ENCODE measurements around the gene COG5. TPM values are rescaled to one million over a fixed set of nuclear protein-coding genes. Genes with fewer than 3 reads are reported as not detected.
"Not testable (repeated sequence)": the region's sequence is repeated elsewhere in the genome, so short reads cannot be mapped to it uniquely, and the experiment has no call there.

The COG5 gene
- total RNA-seq, 1 donor from 2014 or later: 29.5 TPM

DNA sequence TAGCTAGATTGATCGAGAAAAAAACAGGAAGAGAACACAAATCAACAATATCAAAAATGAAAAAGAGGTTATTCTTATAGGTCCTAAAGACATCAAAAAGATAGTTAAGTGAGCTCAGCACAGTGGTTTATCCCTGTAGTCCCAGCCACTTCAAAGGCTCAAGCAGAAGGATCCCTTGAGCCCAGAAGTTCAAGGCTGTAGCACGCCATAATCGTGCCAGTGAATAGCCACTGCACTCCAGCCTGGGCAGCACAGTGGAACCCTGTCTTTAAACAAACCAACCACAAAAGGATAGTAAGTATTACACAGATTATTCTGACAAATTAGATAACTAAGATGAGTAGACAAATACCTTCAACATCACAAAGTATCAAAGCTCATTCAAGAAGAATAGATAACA is 311.8 kb downstream of the COG5 start:
- H3K27me3 Mint-ChIP-seq (ENCODE audit: unreplicated experiment): no peaks in the 10 kb centered on the region
- no peaks in the 10 kb centered on the region for H3K4me1 Mint-ChIP-seq (ENCODE audit: low read depth, unreplicated experiment)
- H3K36me3 Mint-ChIP-seq (ENCODE audit: unreplicated experiment): no peaks in the 10 kb centered on the region
- no peaks in the 10 kb centered on the region for H3K9me3 Mint-ChIP-seq (ENCODE audit: unreplicated experiment)
- no peak overlapping the region for H3K4me3 Mint-ChIP-seq (ENCODE audit: unreplicated experiment)
- no peak for DNase-seq
- no peak overlapping the region for H3K27ac Mint-ChIP-seq (ENCODE audit: unreplicated experiment)
- no peak for TF ChIP-seq CTCF (IDR thresholded peaks at IDR 0.05; ENCODE audit: partially characterized antibody, unreplicated experiment)

- TF ChIP-seq CTCF (IDR thresholded peaks at IDR 0.05; ENCODE audit: partially characterized antibody, unreplicated experiment): no peak
- Mint-ChIP-seq H3K9me3 (ENCODE audit: unreplicated experiment) (peaks cover 5% of the 10 kb centered on the region), H3K27ac (ENCODE audit: unreplicated experiment) (no peak overlapping the region), H3K4me3 (ENCODE audit: unreplicated experiment) (no peak overlapping the region), H3K36me3 (ENCODE audit: unreplicated experiment) (peaks cover 24% of the 10 kb centered on the region), H3K27me3 (ENCODE audit: unreplicated experiment) (no peaks in the 10 kb centered on the region), H3K4me1 (ENCODE audit: low read depth, unreplicated experiment) (no peaks in the 10 kb centered on the region)
- DNase-seq: no peak
Measured at GRCh38 chr7:107248551-107249316, 315.0 kb downstream of the COG5 start.

DNA sequence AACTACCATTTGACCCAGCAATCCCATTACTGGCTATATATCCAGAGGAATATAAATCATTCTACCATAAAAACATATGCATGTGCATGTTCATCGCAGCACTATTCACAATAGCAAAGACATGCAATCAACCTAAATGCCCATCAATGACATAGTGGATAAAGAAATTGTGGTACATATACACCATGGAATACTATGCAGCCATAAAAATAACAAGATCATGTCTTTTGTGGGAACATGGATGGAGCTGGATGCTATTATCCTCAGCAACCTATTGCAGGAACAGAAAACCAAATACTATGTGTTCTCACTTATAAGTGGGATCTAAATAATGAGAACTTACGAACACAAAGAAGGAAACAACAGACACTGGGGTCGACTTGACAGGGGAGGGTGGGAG is 316.9 kb downstream of the COG5 start:
- not testable (repeated sequence) for DNase-seq; H3K4me1 Mint-ChIP-seq (ENCODE audit: low read depth, unreplicated experiment); H3K27me3 Mint-ChIP-seq (ENCODE audit: unreplicated experiment); H3K27ac Mint-ChIP-seq (ENCODE audit: unreplicated experiment); H3K4me3 Mint-ChIP-seq (ENCODE audit: unreplicated experiment)
- peaks cover 28% of the 10 kb centered on the region for H3K36me3 Mint-ChIP-seq (ENCODE audit: unreplicated experiment)
- H3K9me3 Mint-ChIP-seq (ENCODE audit: unreplicated experiment): peaks cover 11% of the 10 kb centered on the region

- Mint-ChIP-seq H3K27me3 (ENCODE audit: unreplicated experiment) (no peaks in the 10 kb centered on the region), H3K36me3 (ENCODE audit: unreplicated experiment) (peaks cover 28% of the 10 kb centered on the region), H3K9me3 (ENCODE audit: unreplicated experiment) (peaks cover 11% of the 10 kb centered on the region), H3K4me3 (ENCODE audit: unreplicated experiment) (no peak overlapping the region), H3K4me1 (ENCODE audit: low read depth, unreplicated experiment) (peaks cover 7% of the 10 kb centered on the region), H3K27ac (ENCODE audit: unreplicated experiment) (no peak overlapping the region)
- DNase-seq: no peak
- no peak for TF ChIP-seq CTCF (IDR thresholded peaks at IDR 0.05; ENCODE audit: partially characterized antibody, unreplicated experiment)
Measured at GRCh38 chr7:107244613-107245012, 319.1 kb downstream of the COG5 start.

- Mint-ChIP-seq H3K27me3 (ENCODE audit: unreplicated experiment) (no peaks in the 10 kb centered on the region), H3K27ac (ENCODE audit: unreplicated experiment) (no peak overlapping the region), H3K9me3 (ENCODE audit: unreplicated experiment) (peaks cover 11% of the 10 kb centered on the region), H3K4me1 (ENCODE audit: low read depth, unreplicated experiment) (peaks cover 7% of the 10 kb centered on the region), H3K4me3 (ENCODE audit: unreplicated experiment) (no peak overlapping the region), H3K36me3 (ENCODE audit: unreplicated experiment) (peaks cover 28% of the 10 kb centered on the region)
- TF ChIP-seq CTCF (IDR thresholded peaks at IDR 0.05; ENCODE audit: partially characterized antibody, unreplicated experiment): no peak
- no peak for DNase-seq
Measured at GRCh38 chr7:107242267-107242666, 321.5 kb downstream of the COG5 start.
